ENCODE data around the gene PTPN11.
"Not testable (repeated sequence)": the region's sequence is repeated elsewhere in the genome, so short reads cannot be mapped to it uniquely, and the experiment has no call there.

Gene PTPN11

GRCh38 chr12:112422531-112422930 is 3.8 kb downstream of the PTPN11 start:
- Mint-ChIP-seq H3K9me3 (no peaks in the 10 kb centered on the region), H3K27ac (no peak overlapping the region), H3K27me3 (no peaks in the 10 kb centered on the region), H3K36me3 (ENCODE audit: low read depth) (peaks cover 38% of the 10 kb centered on the region), H3K4me1 (peaks cover 57% of the 10 kb centered on the region), H3K4me3 (no peak overlapping the region)
- no peak for ATAC-seq
- DNase-seq, result no peak

- no peak for DNase-seq
- Mint-ChIP-seq H3K4me3 (no peak overlapping the region), H3K27ac (no peak overlapping the region), H3K36me3 (ENCODE audit: low read depth) (peaks cover 43% of the 10 kb centered on the region), H3K27me3 (no peaks in the 10 kb centered on the region), H3K9me3 (no peaks in the 10 kb centered on the region), H3K4me1 (peaks cover 57% of the 10 kb centered on the region)
- ATAC-seq, result no peak
Observed at GRCh38 chr12:112424126-112424525, 5.4 kb downstream of the PTPN11 start.

GRCh38 chr12:112425582-112426382 is 7.0 kb downstream of the PTPN11 start:
- no peaks in the 10 kb centered on the region for H3K9me3 Mint-ChIP-seq
- H3K36me3 Mint-ChIP-seq (ENCODE audit: low read depth), result peaks cover 36% of the 10 kb centered on the region
- no peak overlapping the region for H3K27ac Mint-ChIP-seq
- H3K27me3 Mint-ChIP-seq, result no peaks in the 10 kb centered on the region
- H3K4me1 Mint-ChIP-seq, result peaks cover 51% of the 10 kb centered on the region
- H3K4me3 Mint-ChIP-seq, result no peak overlapping the region
- no peak for DNase-seq
- no peak for ATAC-seq

GRCh38 chr12:112427760-112428159 is 9.0 kb downstream of the PTPN11 start:
- Mint-ChIP-seq H3K4me3 (no peak overlapping the region), H3K4me1 (peaks cover 49% of the 10 kb centered on the region), H3K27me3 (no peaks in the 10 kb centered on the region), H3K9me3 (no peaks in the 10 kb centered on the region), H3K36me3 (ENCODE audit: low read depth) (peaks cover 35% of the 10 kb centered on the region), H3K27ac (no peak overlapping the region)
- no peak for DNase-seq
- ATAC-seq, result no peak

DNA sequence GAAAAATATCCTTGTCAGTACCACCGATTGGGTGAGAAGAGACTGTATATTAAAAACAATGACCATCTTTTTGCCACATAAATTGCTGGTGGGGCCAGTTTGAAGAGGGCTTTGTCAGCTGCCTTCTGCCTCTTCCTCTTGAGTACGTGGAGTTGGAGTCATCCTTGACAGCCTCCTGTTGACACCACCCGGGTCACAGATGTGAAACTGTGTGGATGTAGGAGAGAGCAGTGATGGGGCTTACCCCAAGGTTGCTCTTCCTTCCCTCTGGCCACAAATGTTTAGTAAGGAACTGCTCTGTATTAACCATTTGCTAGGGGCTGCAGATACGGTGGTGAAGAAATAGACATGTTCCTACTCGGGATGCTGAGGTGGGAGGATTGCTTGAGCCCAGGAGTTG is 12.2 kb downstream of the PTPN11 start:
- peak overlapping the region; percentile 60 for H3K4me3 Mint-ChIP-seq
- peak; percentile 93 for ATAC-seq
- peaks cover 40% of the 10 kb centered on the region for H3K4me1 Mint-ChIP-seq
- DNase-seq, result peak; percentile 27
- H3K27me3 Mint-ChIP-seq, result no peaks in the 10 kb centered on the region
- peaks cover 24% of the 10 kb centered on the region for H3K36me3 Mint-ChIP-seq (ENCODE audit: low read depth)
- H3K9me3 Mint-ChIP-seq, result no peaks in the 10 kb centered on the region
- H3K27ac Mint-ChIP-seq, result peak overlapping the region; percentile 97

- H3K27ac Mint-ChIP-seq, result peak overlapping the region; percentile 97
- peaks cover 39% of the 10 kb centered on the region for H3K4me1 Mint-ChIP-seq
- H3K4me3 Mint-ChIP-seq, result peak overlapping the region; percentile 60
- peak; percentile 56 for ATAC-seq
- no peaks in the 10 kb centered on the region for H3K27me3 Mint-ChIP-seq
- no peaks in the 10 kb centered on the region for H3K9me3 Mint-ChIP-seq
- peaks cover 23% of the 10 kb centered on the region for H3K36me3 Mint-ChIP-seq (ENCODE audit: low read depth)
- no peak for DNase-seq
Observed at GRCh38 chr12:112431965-112432364, 13.2 kb downstream of the PTPN11 start.

GRCh38 chr12:112433551-112433950 is 14.8 kb downstream of the PTPN11 start:
- H3K27me3 Mint-ChIP-seq, result no peaks in the 10 kb centered on the region
- DNase-seq (no peak), ATAC-seq (no peak)
- no peaks in the 10 kb centered on the region for H3K9me3 Mint-ChIP-seq
- H3K36me3 Mint-ChIP-seq (ENCODE audit: low read depth), result peaks cover 15% of the 10 kb centered on the region
- no peak overlapping the region for H3K27ac Mint-ChIP-seq
- no peak overlapping the region for H3K4me3 Mint-ChIP-seq
- peaks cover 41% of the 10 kb centered on the region for H3K4me1 Mint-ChIP-seq

DNA sequence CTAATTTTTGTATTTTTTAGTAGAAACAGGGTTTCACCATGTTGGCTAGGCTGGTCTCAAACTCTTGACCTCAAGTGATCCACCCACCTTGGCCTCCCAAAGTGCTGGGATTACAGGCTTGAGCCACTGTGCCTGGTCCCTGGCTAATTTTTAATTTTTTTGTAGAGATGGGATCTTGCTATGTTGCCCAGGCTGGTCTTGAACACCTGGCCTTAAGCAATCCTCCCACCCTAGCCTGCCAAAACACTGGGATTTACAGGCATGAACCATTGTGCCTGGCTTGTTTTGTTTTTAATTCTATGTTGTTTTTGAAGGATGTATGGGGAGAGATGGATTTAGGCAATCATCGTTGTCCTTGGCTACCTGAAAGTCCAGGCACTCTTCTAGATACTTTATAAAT is 19.9 kb downstream of the PTPN11 start:
- H3K27ac Mint-ChIP-seq; H3K4me3 Mint-ChIP-seq; ATAC-seq; H3K27me3 Mint-ChIP-seq; DNase-seq; H3K36me3 Mint-ChIP-seq (ENCODE audit: low read depth); H3K9me3 Mint-ChIP-seq: not testable (repeated sequence)
- peaks cover 18% of the 10 kb centered on the region for H3K4me1 Mint-ChIP-seq

- peaks cover 12% of the 10 kb centered on the region for H3K4me1 Mint-ChIP-seq
Observed at GRCh38 chr12:112439769-112440168, 21.0 kb downstream of the PTPN11 start.

GRCh38 chr12:112440653-112441052 is 21.9 kb downstream of the PTPN11 start:
- H3K4me1 Mint-ChIP-seq; DNase-seq; H3K36me3 Mint-ChIP-seq (ENCODE audit: low read depth); H3K27me3 Mint-ChIP-seq; ATAC-seq; H3K27ac Mint-ChIP-seq; H3K9me3 Mint-ChIP-seq; H3K4me3 Mint-ChIP-seq: not testable (repeated sequence)

More at GRCh38 chr12:112439769-112440168, 21.0 kb downstream of the PTPN11 start:
- no peaks in the 10 kb centered on the region for H3K36me3 Mint-ChIP-seq (ENCODE audit: low read depth)
- ATAC-seq, result no peak
- no peaks in the 10 kb centered on the region for H3K27me3 Mint-ChIP-seq
- no peaks in the 10 kb centered on the region for H3K9me3 Mint-ChIP-seq
- DNase-seq, result no peak
- H3K4me3 Mint-ChIP-seq, result no peak overlapping the region
- no peak overlapping the region for H3K27ac Mint-ChIP-seq

DNA sequence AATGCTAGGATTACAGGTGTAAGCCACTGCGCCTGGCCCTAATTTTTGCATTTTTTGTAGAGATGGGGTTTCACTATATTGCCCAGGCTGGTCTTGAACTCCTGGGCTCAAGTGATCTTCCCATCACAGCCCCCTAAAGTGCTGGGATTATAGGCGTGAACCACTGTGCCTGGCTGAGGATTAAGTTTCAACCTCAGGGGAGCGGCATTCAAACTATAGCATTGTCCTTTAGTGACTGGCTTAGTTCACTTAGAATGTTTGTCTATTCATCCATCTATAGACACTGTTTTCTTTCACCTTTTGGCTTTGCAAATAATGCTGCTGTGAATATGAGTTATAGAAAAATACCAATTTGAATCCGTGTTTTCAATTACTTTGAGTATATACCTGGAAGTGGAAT is 25.2 kb downstream of the PTPN11 start:
- peaks cover 12% of the 10 kb centered on the region for H3K4me1 Mint-ChIP-seq
- no peak overlapping the region for H3K4me3 Mint-ChIP-seq
- H3K27ac Mint-ChIP-seq, result no peak overlapping the region
- H3K9me3 Mint-ChIP-seq, result no peaks in the 10 kb centered on the region
- ATAC-seq, result no peak
- peaks cover 20% of the 10 kb centered on the region for H3K36me3 Mint-ChIP-seq (ENCODE audit: low read depth)
- H3K27me3 Mint-ChIP-seq, result no peaks in the 10 kb centered on the region
- no peak for DNase-seq

- peak overlapping the region; percentile 79 for H3K27ac Mint-ChIP-seq
- no peak for DNase-seq
- no peaks in the 10 kb centered on the region for H3K27me3 Mint-ChIP-seq
- H3K4me1 Mint-ChIP-seq, result peaks cover 12% of the 10 kb centered on the region
- ATAC-seq, result no peak
- H3K4me3 Mint-ChIP-seq, result no peak overlapping the region
- H3K9me3 Mint-ChIP-seq, result no peaks in the 10 kb centered on the region
- peaks cover 32% of the 10 kb centered on the region for H3K36me3 Mint-ChIP-seq (ENCODE audit: low read depth)
Observed at GRCh38 chr12:112446008-112446725, 27.4 kb downstream of the PTPN11 start.

- Mint-ChIP-seq H3K36me3 (ENCODE audit: low read depth) (peaks cover 34% of the 10 kb centered on the region), H3K4me3 (no peak overlapping the region), H3K27ac (peak overlapping the region; percentile 67), H3K4me1 (peaks cover 12% of the 10 kb centered on the region), H3K9me3 (no peaks in the 10 kb centered on the region), H3K27me3 (no peaks in the 10 kb centered on the region)
- ATAC-seq (no peak), DNase-seq (no peak)
Observed at GRCh38 chr12:112447106-112447505, 28.4 kb downstream of the PTPN11 start.

- not testable (repeated sequence) for ATAC-seq, H3K27me3 Mint-ChIP-seq, H3K9me3 Mint-ChIP-seq, DNase-seq, H3K4me3 Mint-ChIP-seq
- Mint-ChIP-seq H3K4me1 (peaks cover 12% of the 10 kb centered on the region), H3K36me3 (ENCODE audit: low read depth) (peaks cover 39% of the 10 kb centered on the region), H3K27ac (peak overlapping the region; percentile 13)
Observed at GRCh38 chr12:112448165-112448564, 29.4 kb downstream of the PTPN11 start.

DNA sequence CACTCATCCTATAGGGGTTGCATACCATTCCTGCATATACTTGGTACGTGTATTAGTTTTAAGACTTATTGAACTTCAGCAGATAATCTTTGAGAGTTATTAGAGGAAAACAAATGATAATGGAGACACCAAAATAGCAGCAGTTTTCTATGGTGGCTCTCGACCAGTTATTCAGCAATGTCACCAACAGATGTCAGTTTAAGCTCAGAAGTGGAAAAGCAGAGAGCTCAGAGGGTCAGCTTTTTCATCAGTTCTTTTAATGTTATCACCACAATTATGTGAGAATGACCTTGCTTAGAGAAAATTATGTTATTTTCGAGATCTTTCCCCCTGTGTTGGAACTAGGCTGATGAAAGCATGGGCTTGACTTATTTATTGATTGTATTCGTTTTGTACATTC is 32.0 kb downstream of the PTPN11 start:
- no peak for ATAC-seq
- peaks cover 54% of the 10 kb centered on the region for H3K36me3 Mint-ChIP-seq (ENCODE audit: low read depth)

More for the DNA sequence above, 32.0 kb downstream of the PTPN11 start:
- no peaks in the 10 kb centered on the region for H3K27me3 Mint-ChIP-seq
- H3K27ac Mint-ChIP-seq, result no peak overlapping the region
- peaks cover 12% of the 10 kb centered on the region for H3K4me1 Mint-ChIP-seq
- H3K9me3 Mint-ChIP-seq, result no peaks in the 10 kb centered on the region
- H3K4me3 Mint-ChIP-seq, result no peak overlapping the region
- DNase-seq, result no peak
